DOHH2 (cell line): Measurements from ENCODE around the gene GOLPH3L.

ENCODE experiments used
- H3F3A ChIP-seq: fragments of 200-600 bp; sonication (generic), shearing (Covaris generic); 2 replicates; pipeline ENCODE4 v1.6.0; 2016; ENCODE audit warnings: antibody characterized with exemption, mild to moderate bottlenecking; ENCODE audit not compliant: control insufficient read depth, insufficient read depth
- H3K27ac ChIP-seq: fragments of 200-600 bp; sonication (generic); 2 replicates; pipeline ENCODE4 v1.5.1; 2014; ENCODE audit warnings: low read depth, mild to moderate bottlenecking, low read length, moderate library complexity
- H3K27me3 ChIP-seq: fragments of 200-600 bp; sonication (generic); 2 replicates; pipeline ENCODE4 v1.6.1; 2014; ENCODE audit warnings: mild to moderate bottlenecking, low read length, mixed read lengths; ENCODE audit not compliant: control insufficient read depth
- H3K36me3 ChIP-seq: fragments of 200-600 bp; sonication (generic); 2 replicates; pipeline ENCODE4 v1.6.1; 2014; ENCODE audit warnings: mild to moderate bottlenecking, low read length, moderate library complexity, mixed read lengths; ENCODE audit not compliant: control insufficient read depth
- H3K4me1 ChIP-seq: fragments of 200-600 bp; sonication (generic); 2 replicates; pipeline ENCODE4 v1.6.1; 2014; ENCODE audit warnings: mild to moderate bottlenecking, low read length, mixed read lengths; ENCODE audit not compliant: control insufficient read depth
- H3K4me2 ChIP-seq: fragments of 200-600 bp; sonication (generic); 2 replicates; pipeline ENCODE4 v1.6.0; 2014; ENCODE audit warnings: mild to moderate bottlenecking, low read length, moderate library complexity
- H3K4me3 ChIP-seq: fragments of 200-600 bp; sonication (generic); 2 replicates; pipeline ENCODE4 v1.5.1; 2014; ENCODE audit warnings: mild to moderate bottlenecking, low read length, mixed read lengths
- H3K79me2 ChIP-seq: fragments of 200-600 bp; sonication (generic); 2 replicates; pipeline ENCODE4 v1.6.1; 2014; ENCODE audit warnings: mild to moderate bottlenecking, low read length, mixed read lengths; ENCODE audit not compliant: control insufficient read depth
- H3K9me2 ChIP-seq: fragments of 200-600 bp; sonication (generic); replicated peaks from 2 replicates; pipeline ENCODE4 v1.6.1; 2014; ENCODE audit warnings: mild to moderate bottlenecking, low read length, mixed read lengths; ENCODE audit not compliant: control insufficient read depth
- H3K9me3 ChIP-seq: fragments of 200-600 bp; sonication (generic); 2 replicates; pipeline ENCODE4 v1.6.1; 2014; ENCODE audit warnings: antibody characterized with exemption, low read length, mixed read lengths; ENCODE audit not compliant: control insufficient read depth, insufficient read depth
- H4K20me1 ChIP-seq: fragments of 200-600 bp; sonication (generic); 2 replicates; pipeline ENCODE4 v1.6.0; 2014; ENCODE audit warnings: low read depth, mild to moderate bottlenecking, antibody characterized with exemption, low read length, moderate library complexity; ENCODE audit not compliant: control insufficient read depth, insufficient read depth
- EZH2phosphoT487 ChIP-seq: fragments of 200-600 bp; sonication (generic); IDR thresholded peaks from 2 replicates; pipeline ENCODE4 v1.6.1; 2017; ENCODE audit warnings: borderline replicate concordance, mild to moderate bottlenecking, antibody characterized with exemption, low read length, moderate library complexity, mixed read lengths
- TF ChIP-seq, protein P1 (sequence below): fragments of 200-600 bp; sonication (generic); IDR thresholded peaks from one replicate; pipeline ENCODE4 v1.5.1; 2014; ENCODE audit warnings: antibody characterized with exemption, mild to moderate bottlenecking, low read depth, low read length; ENCODE audit not compliant: poor library complexity, severe bottlenecking

Gene GOLPH3L

DNA sequence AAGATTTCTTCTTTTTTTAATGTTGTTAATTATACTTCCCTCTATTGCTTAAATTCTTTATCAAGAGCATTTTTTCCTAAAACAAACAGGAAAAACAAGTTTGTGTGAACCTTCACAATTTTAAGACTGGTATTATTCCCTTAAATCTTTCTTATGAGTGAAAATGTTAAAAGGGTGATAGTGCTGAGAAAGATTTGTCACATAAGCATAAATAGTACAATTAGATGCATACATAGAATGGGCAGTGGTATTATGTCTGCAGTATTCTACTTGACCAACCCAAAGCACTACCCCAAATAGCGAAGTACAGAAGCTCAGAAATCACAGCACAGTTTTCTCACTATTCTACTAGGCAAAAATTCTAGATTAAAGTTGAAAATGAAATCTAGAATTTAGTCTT, 18.0 kb downstream of the GOLPH3L start:
- Histone ChIP-seq H3K27me3 (no peaks in the 10 kb centered on the region), H3K4me2 (no peak overlapping the region), H3K4me1 (peaks cover 4% of the 10 kb centered on the region), H3F3A (peaks cover 4% of the 10 kb centered on the region; the same call in 1 of the 2 replicates), H3K27ac (no peak overlapping the region), H3K4me3 (no peak overlapping the region), H4K20me1 (no peaks in the 10 kb centered on the region), H3K9me3 (no peaks in the 10 kb centered on the region), H3K36me3 (peaks cover 4% of the 10 kb centered on the region; the same call in 1 of the 2 replicates), H3K9me2 (no peaks in the 10 kb centered on the region), H3K79me2 (0 out of 2 replicates have a peak, but pooled peaks cover 3% of the 10 kb centered on the region)
- TF ChIP-seq EZH2phosphoT487 = no peak

DNA sequence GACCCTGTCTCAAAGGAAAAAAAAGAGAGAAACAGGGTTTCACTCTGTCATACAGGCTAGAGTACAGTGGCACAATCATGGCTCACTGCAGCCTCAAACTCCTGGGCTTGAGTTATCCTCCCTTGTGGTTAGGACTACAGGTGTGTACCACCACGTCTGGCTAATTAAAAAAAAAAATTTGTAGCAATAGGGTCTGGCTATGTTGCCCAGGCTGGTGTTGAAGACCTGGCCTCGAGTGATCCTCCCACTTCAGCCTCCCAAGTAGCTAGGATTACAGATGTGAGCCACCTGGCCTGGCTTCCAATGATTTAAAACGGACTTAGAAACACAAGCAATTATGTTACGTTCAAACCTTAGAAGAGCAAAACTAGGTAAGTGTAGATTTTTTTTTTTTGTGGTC, 22.1 kb downstream of the GOLPH3L start:
- Histone ChIP-seq H3K9me3 (no peaks in the 10 kb centered on the region), H3K9me2 (no peaks in the 10 kb centered on the region), H3K36me3 (no peaks in the 10 kb centered on the region), H3K4me1 (no peaks in the 10 kb centered on the region), H3K4me2 (no peak overlapping the region), H4K20me1 (no peaks in the 10 kb centered on the region), H3K79me2 (no peaks in the 10 kb centered on the region), H3K27me3 (no peaks in the 10 kb centered on the region), H3K27ac (no peak overlapping the region), H3K4me3 (no peak overlapping the region), H3F3A (no peaks in the 10 kb centered on the region)
- TF ChIP-seq EZH2phosphoT487 = no peak
- TF ChIP-seq, protein P1, sequence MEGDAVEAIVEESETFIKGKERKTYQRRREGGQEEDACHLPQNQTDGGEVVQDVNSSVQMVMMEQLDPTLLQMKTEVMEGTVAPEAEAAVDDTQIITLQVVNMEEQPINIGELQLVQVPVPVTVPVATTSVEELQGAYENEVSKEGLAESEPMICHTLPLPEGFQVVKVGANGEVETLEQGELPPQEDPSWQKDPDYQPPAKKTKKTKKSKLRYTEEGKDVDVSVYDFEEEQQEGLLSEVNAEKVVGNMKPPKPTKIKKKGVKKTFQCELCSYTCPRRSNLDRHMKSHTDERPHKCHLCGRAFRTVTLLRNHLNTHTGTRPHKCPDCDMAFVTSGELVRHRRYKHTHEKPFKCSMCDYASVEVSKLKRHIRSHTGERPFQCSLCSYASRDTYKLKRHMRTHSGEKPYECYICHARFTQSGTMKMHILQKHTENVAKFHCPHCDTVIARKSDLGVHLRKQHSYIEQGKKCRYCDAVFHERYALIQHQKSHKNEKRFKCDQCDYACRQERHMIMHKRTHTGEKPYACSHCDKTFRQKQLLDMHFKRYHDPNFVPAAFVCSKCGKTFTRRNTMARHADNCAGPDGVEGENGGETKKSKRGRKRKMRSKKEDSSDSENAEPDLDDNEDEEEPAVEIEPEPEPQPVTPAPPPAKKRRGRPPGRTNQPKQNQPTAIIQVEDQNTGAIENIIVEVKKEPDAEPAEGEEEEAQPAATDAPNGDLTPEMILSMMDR = no peak

DNA sequence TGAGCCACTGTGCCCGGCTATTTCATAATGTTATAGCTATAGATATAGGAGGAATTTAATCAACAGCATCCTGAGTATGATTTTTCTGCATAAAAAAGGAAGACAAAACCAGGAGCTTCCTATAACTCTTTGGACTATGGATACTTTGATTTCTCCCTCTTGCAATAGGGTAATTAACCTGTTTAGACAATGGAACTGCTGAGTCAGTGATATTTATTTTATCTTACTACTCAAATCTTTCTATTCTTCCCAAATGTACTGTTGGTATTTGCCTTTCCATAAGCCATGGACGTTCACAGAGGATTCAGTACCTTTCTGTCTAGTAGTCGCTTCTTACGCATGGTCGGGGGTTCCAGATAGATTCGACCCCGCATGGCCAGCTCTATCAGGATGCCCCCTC, 33.6 kb downstream of the GOLPH3L start:
- Histone ChIP-seq H3K9me3 (no peaks in the 10 kb centered on the region), H3K9me2 (no peaks in the 10 kb centered on the region), H3F3A (no peaks in the 10 kb centered on the region), H3K27me3 (no peaks in the 10 kb centered on the region), H4K20me1 (no peaks in the 10 kb centered on the region), H3K36me3 (peaks cover 19% of the 10 kb centered on the region; the same call in 1 of the 2 replicates), H3K4me3 (no peak overlapping the region), H3K4me2 (no peak overlapping the region), H3K79me2 (no peaks in the 10 kb centered on the region), H3K27ac (no peak overlapping the region), H3K4me1 (no peaks in the 10 kb centered on the region)
- TF ChIP-seq, protein P1 = no peak
- no peak for TF ChIP-seq EZH2phosphoT487

DNA sequence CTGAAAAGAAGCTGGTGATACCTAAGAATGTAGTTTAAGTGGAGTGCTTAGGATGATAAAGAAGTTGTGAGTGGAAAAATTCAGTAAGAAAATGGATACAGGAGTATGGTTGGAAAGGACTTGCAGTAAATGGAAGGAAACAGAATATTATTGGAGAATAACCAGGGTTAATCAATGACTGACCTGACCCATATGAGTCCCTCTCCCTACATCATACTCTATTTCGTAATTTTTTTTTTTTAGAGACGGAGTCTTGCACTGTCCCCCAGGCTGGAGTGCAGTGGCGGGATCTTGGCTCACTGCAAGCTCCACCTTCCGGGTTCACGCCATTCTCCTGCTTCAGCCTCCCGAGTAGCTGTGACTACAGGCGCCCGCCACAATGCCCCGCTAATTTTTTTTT, 34.1 kb downstream of the GOLPH3L start:
- Histone ChIP-seq H3K4me2 (no peak overlapping the region), H3K79me2 (no peaks in the 10 kb centered on the region), H4K20me1 (no peaks in the 10 kb centered on the region), H3K9me3 (no peaks in the 10 kb centered on the region), H3F3A (no peaks in the 10 kb centered on the region), H3K27me3 (no peaks in the 10 kb centered on the region), H3K27ac (no peak overlapping the region), H3K9me2 (no peaks in the 10 kb centered on the region), H3K36me3 (peaks cover 19% of the 10 kb centered on the region; the same call in 1 of the 2 replicates), H3K4me3 (no peak overlapping the region), H3K4me1 (no peaks in the 10 kb centered on the region)
- no peak for TF ChIP-seq EZH2phosphoT487
- TF ChIP-seq, protein P1 = no peak
